ENCODE data around the gene HNRNPA1L2.

- TF ChIP-seq GATA3 (IDR thresholded peaks at IDR 0.05; ENCODE audit: low read depth, low read length) (no peak), GATA2 (IDR thresholded peaks at IDR 0.05; ENCODE audit: low read depth, low read length) (no peak)
Observed at GRCh38 chr13:52650731-52651130, 8.5 kb downstream of the HNRNPA1L2 start.
